ENCODE measurements around the gene KCNMA1. TPM values are rescaled to one million over a fixed set of nuclear protein-coding genes. Genes with fewer than 3 reads are reported as not detected.
A peak's percentile ranks its signal among the peaks of the same experiment; 100 is the strongest.

Gene KCNMA1
- total RNA-seq, 1 donor from 2014 or later = not detected

DNA sequence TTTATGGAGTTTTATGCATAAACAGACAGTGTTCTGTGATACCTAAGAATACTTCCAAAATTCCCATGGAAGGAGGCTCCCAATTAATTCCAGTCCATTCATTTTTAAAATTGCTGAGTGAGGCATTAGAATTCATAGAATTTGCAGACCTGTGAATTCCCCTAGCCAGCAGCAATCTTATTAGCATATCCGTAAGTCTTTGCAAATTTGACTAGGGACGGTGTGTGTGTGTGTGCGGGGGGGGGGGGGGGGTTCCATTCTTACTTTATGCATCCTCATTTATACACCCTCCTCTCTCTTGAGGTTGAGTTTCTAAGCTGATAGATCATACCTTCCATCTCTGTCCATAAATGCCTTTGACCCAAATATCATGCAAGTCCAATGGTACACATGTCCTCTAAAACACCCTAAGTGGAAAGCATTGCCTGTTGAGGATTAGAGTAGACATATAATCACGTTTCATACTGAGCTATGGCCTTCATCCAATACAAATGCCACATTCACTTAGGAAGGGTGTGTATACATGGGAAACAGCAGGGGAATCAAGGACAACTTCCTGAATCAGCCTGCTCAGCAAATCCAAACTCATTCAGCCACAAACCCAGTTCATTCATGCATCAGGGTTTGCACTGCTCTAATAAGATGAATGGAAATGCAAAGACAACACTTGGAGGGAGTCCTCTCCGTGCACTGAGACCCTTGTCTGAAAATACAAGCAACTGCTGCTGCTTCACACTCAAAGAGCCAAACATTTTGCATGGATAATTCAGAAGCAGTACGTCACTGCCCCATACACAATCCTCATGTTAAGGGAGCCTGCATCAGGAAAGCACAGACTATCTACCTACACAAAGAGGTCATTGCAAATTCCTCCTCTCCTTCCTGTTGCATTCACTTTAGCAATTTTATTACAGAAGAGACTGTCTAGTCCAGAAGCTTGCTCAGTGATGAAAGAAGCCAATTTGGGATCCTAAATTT, 350.8 kb downstream of the KCNMA1 start:
- DNase-seq (ENCODE audit: low read depth in 2 of 2) = no peak

DNA sequence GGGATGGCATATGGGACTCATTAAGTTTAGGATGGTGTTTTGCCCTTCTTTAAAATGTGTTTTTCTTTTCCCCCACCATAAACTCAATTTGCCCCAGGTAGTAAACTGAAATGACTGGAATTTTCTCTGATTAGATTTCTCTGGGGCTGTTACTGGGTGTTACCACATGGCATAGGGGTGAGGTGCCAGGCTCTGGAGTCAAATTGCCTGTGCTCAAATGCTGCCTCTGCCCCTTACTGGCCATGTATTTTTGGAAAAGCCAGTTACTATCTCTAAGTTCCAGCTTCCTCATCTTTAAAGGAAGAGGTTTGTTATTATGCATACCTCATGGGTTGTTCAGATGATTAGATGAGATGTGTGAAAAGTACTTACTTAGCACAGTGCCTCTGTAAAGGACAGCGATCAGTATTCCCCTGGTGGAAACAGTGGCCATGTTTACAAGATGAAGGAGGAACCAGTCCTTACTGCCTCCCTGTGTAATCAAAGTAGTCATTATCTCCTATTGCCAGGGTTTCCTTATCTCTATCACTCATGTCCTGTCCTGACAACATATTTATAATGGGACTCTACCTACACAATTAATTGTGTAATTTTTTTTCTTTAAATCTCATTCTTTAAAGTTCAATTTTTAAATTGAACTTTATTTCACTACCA, 352.0 kb downstream of the KCNMA1 start:
- DNase-seq (ENCODE audit: low read depth in 2 of 2) = no peak

- DNase-seq (ENCODE audit: low read depth in 2 of 2) = no peak
Observed at GRCh38 chr10:77284797-77285196, 352.8 kb downstream of the KCNMA1 start.

- no peak for DNase-seq (ENCODE audit: low read depth in 2 of 2)
Observed at GRCh38 chr10:77283326-77283725, 354.3 kb downstream of the KCNMA1 start.

DNA sequence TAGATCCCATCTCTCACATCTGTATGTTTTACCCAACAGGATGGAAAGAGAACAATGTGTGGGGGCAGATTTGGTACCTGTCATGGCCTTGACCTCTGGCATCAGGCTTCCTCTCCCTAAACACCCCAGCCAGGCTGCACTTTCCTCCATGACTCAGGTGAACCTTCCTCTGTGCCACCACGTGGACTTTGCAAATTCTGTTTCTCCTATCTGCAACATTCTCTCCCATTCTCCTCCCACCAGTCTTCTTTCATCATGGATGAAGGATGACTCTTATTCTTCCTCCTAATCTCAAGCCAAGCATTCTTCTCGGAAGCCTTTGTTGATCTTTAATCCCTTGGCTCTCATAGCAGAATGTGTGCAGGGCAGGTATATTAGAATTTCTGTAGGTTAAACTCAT, 355.4 kb downstream of the KCNMA1 start:
- DNase-seq (ENCODE audit: low read depth in 2 of 2) = no peak

DNA sequence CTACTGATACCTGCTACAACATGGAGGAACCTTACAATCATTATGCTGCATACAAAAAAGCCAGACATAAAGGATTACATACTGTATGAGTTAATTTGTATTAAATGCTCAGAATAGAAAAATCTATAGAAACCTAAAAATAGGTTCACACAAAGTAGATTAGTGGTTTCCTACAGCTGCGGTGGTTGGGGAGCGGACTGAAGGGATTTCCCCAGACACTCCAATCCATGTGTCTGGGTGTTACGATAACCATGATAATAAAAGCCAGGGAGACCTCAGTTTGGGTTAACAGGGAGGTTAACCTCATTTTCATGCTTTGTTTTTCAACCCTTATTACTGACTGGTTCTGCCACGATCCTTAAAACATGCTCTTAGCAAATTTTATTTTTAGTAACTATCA, 355.9 kb downstream of the KCNMA1 start:
- DNase-seq (ENCODE audit: low read depth in 2 of 2) = no peak

- DNase-seq (ENCODE audit: low read depth in 2 of 2) = peak; percentile 27 to 54
Observed at GRCh38 chr10:77279207-77279606, 358.4 kb downstream of the KCNMA1 start.

DNA sequence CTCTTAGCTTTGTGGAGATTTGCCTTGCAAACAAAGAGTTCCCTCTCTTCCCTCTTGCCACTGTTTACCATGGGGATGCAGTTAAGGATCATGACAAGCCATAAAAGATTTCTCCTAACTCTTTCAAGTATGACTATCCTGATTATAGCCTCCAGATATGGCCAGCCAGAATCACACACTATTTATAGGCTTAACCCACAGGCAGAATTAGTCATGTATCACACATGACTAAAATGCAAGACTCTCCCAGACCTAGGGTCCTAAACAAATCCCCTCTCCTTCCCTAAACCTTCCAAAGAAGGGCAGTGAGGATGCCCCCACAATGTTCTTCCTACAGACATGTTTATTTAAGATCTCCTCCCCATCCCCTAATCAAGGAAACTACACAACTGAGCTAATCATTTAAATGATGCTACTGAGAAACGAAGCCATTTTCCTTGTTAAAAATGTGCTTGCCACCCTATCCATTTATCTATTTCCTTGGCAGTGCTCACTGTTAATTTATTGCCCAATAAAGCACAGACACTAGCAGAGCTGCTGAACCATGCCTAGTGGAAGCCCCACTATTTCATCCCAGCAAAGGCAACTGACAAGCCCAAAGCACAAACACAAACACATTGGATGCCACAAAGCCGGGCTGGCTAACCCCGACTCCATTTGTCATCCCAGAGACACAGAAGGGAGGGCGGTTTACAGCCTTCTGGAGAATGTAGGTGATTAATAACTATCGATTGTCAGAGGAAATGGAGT, 363.4 kb downstream of the KCNMA1 start:
- no peak for DNase-seq (ENCODE audit: low read depth in 2 of 2)

- DNase-seq (ENCODE audit: low read depth in 2 of 2) = no peak
Observed at GRCh38 chr10:77269163-77269562, 368.4 kb downstream of the KCNMA1 start.

DNA sequence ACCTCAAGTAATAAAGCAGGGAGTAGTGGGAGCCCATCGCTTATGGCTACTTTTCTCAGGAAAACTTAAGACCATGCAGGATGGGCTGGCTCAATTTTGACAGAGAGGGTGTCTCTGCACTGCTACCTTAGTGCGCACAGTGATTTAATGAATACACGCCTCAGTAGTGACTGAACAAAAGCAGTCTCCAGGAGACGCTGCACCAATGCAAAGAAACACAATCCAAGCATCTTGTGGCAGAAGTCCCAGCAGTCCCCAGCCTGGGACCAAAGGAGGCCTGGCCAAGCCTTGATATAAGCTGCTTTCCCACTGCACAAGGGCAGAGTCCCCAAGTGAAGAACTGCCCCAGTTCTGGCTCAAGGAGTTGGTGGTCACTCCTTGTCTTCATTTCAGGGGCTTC, 368.9 kb downstream of the KCNMA1 start:
- DNase-seq (ENCODE audit: low read depth in 2 of 2) = no peak

- no peak for DNase-seq (ENCODE audit: low read depth in 2 of 2)
Observed at GRCh38 chr10:77267703-77268675, 369.6 kb downstream of the KCNMA1 start.

DNA sequence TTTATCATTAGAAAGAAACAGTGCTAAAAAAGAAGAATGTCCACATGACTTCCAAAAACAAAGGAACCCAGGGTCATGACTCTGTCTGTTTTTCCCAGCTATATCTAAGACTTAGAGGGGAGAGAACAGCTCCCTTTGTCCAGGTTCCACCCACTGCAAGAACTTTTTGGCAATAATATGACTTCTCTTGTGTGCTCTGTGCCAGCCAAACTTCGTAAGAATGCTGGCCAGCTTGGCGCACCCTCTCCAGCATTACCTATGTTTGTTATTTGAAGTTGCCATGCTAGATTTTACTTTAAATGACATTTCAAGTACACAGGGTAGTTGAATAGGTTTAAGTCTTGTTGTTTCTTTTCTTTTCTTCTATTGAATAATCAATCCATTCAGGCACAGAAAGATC, 371.4 kb downstream of the KCNMA1 start:
- no peak for DNase-seq (ENCODE audit: low read depth in 2 of 2)

- no peak for DNase-seq (ENCODE audit: low read depth in 2 of 2)
Observed at GRCh38 chr10:77264527-77264926, 373.1 kb downstream of the KCNMA1 start.

DNA sequence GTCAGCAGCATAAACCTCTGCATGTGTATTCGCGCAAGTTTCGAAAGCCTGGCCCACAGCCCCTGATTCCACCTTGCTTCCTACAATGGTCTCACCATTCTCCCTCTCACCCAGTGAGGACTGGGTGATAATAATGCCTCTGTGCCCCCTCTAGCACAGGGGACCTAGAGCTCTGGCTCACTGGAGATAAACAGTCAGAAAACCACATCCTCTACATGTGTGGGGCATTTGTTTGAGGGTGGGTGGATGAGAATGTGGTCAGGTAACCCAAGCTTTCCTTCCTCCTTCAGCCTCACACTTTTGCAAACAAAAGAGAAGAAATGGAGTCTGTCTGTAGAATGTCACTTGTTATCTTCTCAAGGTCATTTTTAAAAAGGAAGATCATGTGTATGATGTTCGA, 373.5 kb downstream of the KCNMA1 start:
- no peak for DNase-seq (ENCODE audit: low read depth in 2 of 2)

DNA sequence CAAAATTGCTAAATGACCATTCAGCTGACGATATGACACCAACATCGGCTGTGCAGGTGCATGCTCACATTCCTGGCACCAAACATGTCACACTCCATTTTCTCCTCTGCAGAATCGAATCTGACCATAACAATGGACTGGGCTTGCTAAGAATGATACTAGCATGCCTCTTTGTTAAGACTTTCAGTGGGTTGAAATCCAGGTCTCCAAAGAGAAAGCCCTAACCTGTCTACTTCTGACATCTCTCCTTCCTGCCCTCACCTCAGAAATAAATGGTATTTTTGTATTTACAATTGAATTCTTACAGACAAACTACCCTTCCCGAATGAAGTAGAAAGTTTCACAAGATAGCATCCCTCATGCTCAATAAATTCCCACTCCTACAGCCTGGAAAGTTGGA, 373.9 kb downstream of the KCNMA1 start:
- DNase-seq (ENCODE audit: low read depth in 2 of 2) = no peak

- DNase-seq (ENCODE audit: low read depth in 2 of 2) = no peak
Observed at GRCh38 chr10:77261146-77261545, 376.5 kb downstream of the KCNMA1 start.

- no peak for DNase-seq (ENCODE audit: low read depth in 2 of 2)
Observed at GRCh38 chr10:77259171-77259874, 378.3 kb downstream of the KCNMA1 start.

- DNase-seq (ENCODE audit: low read depth in 2 of 2) = no peak
Observed at GRCh38 chr10:77256346-77256745, 381.3 kb downstream of the KCNMA1 start.

GRCh38 chr10:77253556-77254064, 384.0 kb downstream of the KCNMA1 start:
- DNase-seq (ENCODE audit: low read depth in 2 of 2) = no peak

GRCh38 chr10:77253147-77253545, 384.5 kb downstream of the KCNMA1 start:
- DNase-seq (ENCODE audit: low read depth in 2 of 2) = no peak

All from lung microvascular endothelial cell (primary cell).